Uterus (tissue), 2 donors: ENCODE results near the gene AGFG2.

Experiments
- CTCF ChIP-seq, 4 experiments: fragments of 200-600 bp in 2 of 4; fragments of 450-650 bp in 2 of 4; sonication (generic) in 2 of 4; IDR thresholded peaks; one replicate each; pipeline ENCODE4 v1.5.1; 2016 to 2019; ENCODE audit warnings: antibody characterized with exemption in 4 of 4, mild to moderate bottlenecking in 2 of 4, moderate library complexity in 1 of 4
- POLR2A ChIP-seq, 2 donors: fragments of 450-650 bp; IDR thresholded peaks; one replicate each; pipeline ENCODE4 v1.6.1; 2016; ENCODE audit warnings: antibody characterized with exemption in 2 of 2, mild to moderate bottlenecking in 1 of 2, moderate library complexity in 1 of 2

GRCh38 chr7:100570954-100571828 is 32.2 kb downstream of the AGFG2 start:
- TF ChIP-seq CTCF (IDR thresholded peaks at IDR 0.05), result no peak
- no peak for TF ChIP-seq POLR2A (IDR thresholded peaks at IDR 0.05)
